Spleen (tissue), 11 donors: ENCODE data around the gene GAS6. TPM values are rescaled to one million over a fixed set of nuclear protein-coding genes. Genes with fewer than 3 reads are reported as not detected.
A peak's percentile ranks its signal among the peaks of the same experiment; 100 is the strongest.

Source experiments
- DNase-seq: peaks from one replicate; pipeline ENCODE4 v3.0.0-alpha.2; 2020
- H3K27ac ChIP-seq, 8 donors: fragments of 200-600 bp; sonication (generic) in 7 of 8; 1 replicate in 4 of 8; 2 replicates in 4 of 8; pipeline versions ENCODE4 v1.5.0 to v1.8.0; 2016 to 2021; ENCODE audit warnings: inconsistent platforms in 4 of 8, mild to moderate bottlenecking in 4 of 8, moderate library complexity in 1 of 8
- H3K27me3 ChIP-seq, 7 donors: fragments of 200-600 bp; sonication (generic) in 6 of 7; replicated peaks in 1 of 7; 1 replicate in 4 of 7; 2 replicates in 3 of 7; pipeline versions ENCODE4 v1.5.0 to v1.8.0; 2016 to 2021; ENCODE audit warnings: inconsistent platforms in 3 of 7, mild to moderate bottlenecking in 1 of 7
- H3K36me3 ChIP-seq, 6 donors: fragments of 200-600 bp; sonication (generic) in 5 of 6; 1 replicate in 4 of 6; 2 replicates in 2 of 6; pipeline versions ENCODE4 v1.5.0 to v1.8.0; 2016 to 2021; ENCODE audit warnings: inconsistent platforms in 2 of 6
- H3K4me1 ChIP-seq, 6 donors: fragments of 200-600 bp; sonication (generic) in 5 of 6; 1 replicate in 3 of 6; 2 replicates in 3 of 6; pipeline versions ENCODE4 v1.5.0 to v1.8.0; 2016 to 2021; ENCODE audit warnings: inconsistent platforms in 3 of 6
- H3K4me3 ChIP-seq, 8 donors: fragments of 200-600 bp; sonication (generic) in 7 of 8; 1 replicate in 4 of 8; 2 replicates in 4 of 8; pipeline versions ENCODE4 v1.5.0 to v1.8.0; 2016 to 2021; ENCODE audit warnings: inconsistent platforms in 4 of 8, mild to moderate bottlenecking in 4 of 8, moderate library complexity in 2 of 8
- H3K9me3 ChIP-seq, 8 donors: fragments of 200-600 bp; sonication (generic) in 7 of 8; 1 replicate in 4 of 8; 2 replicates in 4 of 8; pipeline versions ENCODE4 v1.5.0 to v1.8.0; 2016 to 2021; ENCODE audit warnings: inconsistent platforms in 4 of 8
- POLR2A ChIP-seq, 3 donors: fragments of 450-650 bp; IDR thresholded peaks; one replicate each; pipeline ENCODE4 v1.5.1; 2017; ENCODE audit warnings: antibody characterized with exemption in 3 of 3, mild to moderate bottlenecking in 1 of 3
- POLR2AphosphoS5 ChIP-seq, 3 donors: sonication (generic); formaldehyde crosslinking; IDR thresholded peaks; one replicate each; pipeline ENCODE4 v1.5.1; 2017; ENCODE audit warnings: antibody characterized with exemption in 3 of 3
- WGBS, 5 donors: extraction: QIAGEN DNeasy Blood & Tissue Kit in 3 of 5; methylation state at CpG; one replicate each; pipeline versions ENCODE4 v1.1.5 to v1.1.7; 2013 to 2018; 5-methylcytosine and 5-hydroxymethylcytosine counted together
- intact Hi-C: fragments of 100-400 bp; cut with DNase I; formaldehyde crosslinking; loops from one replicate; pipeline ENCODE4 v1.15.0; 2023; ENCODE audit warnings: low total_unique reads
- polyA plus RNA-seq, 3 donors: library from polyadenylated mRNA; stranded (reverse); fragments of 200-250 nt; gene quantifications; one replicate each; pipeline ENCODE4 v1.2.1, GENCODE V29; 2013
- total RNA-seq, 7 donors: library from RNA; depleted of rRNA in 3 of 7; stranded (reverse); fragments of >200 nt in 3 of 7; fragmentation: NEBNext Ultra II Directional in 4 of 7; extraction: Animal tissue kit (Norgen Biotek cat#: 25700) in 4 of 7; gene quantifications; one replicate each; pipeline versions ENCODE4 v1.1.0 to v1.2.1, GENCODE V29; 2016 to 2021
- TF ChIP-seq, protein P1 (sequence below), 11 experiments: fragments of 200-600 bp in 7 of 11; fragments of 450-650 bp in 4 of 11; sonication (generic) in 4 of 11; IDR thresholded peaks in 8 of 11; conservative IDR thresholded peaks in 3 of 11; 1 replicate in 7 of 11; 2 replicates in 4 of 11; pipeline versions ENCODE4 v1.4.0 to v1.8.0; 2016 to 2021; ENCODE audit warnings: antibody characterized with exemption in 11 of 11, inconsistent platforms in 4 of 11, mild to moderate bottlenecking in 1 of 11
- donor health status: healthy with polysubstance abuse.
- donor health status: DM: no; HTN: no; CAD: no; lungs with moderate emphysema.
- donor health status: DM: no; HTN: no; CAD: no.
- donor health status: Bipolar disorder and iron deficiency.
- donor health status: healthy.
- donor health status: DM: no; HTN: no; CAD: no.
- donor health status: DM: yes; HTN: yes; CAD: no.

The GAS6 gene
- total and polyA plus RNA-seq, 10 donors, result 16.7 to 54.5 (median 35.0) TPM

- no peak overlapping the region for H3K4me3 ChIP-seq
- intact Hi-C loops, result no loop called here
- no peaks in the 10 kb centered on the region for H3K9me3 ChIP-seq
- no peak for TF ChIP-seq POLR2AphosphoS5 (IDR thresholded peaks at IDR 0.05)
- 86 to 95% (median 92%) methylated on average over 7 to 33 of the region's 33 CpGs for WGBS, 5 donors
- H3K27me3 ChIP-seq, result peaks cover 0 to 9% (median 0%) of the 10 kb centered on the region in 7 donors
- peak; percentile 71 for DNase-seq
- no peak overlapping the region for H3K27ac ChIP-seq
- H3K36me3 ChIP-seq, result peaks cover 0 to 11% (median 0%) of the 10 kb centered on the region in 6 donors
- peaks cover 0 to 20% (median 10%) of the 10 kb centered on the region in 6 donors for H3K4me1 ChIP-seq
Measured at GRCh38 chr13:113801289-113801961, 62.5 kb downstream of the GAS6 start.

DNA sequence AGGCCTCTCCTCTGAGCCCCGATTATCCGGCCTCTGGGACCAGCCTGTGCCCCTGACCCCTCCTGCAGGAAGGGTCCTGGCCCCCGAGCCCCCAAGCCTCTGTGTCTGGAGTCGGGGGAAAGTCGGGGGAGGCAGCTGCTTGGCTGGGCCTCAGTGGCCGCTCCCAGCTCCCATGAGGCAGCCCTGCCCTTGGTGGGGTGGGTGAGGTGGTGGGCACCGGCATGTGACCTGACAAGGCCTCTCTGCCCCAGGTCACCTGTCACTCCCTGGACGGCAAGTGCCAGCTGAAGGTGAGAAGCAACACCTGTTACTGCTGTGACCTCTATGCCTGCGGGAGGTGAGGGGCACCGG, 63.3 kb downstream of the GAS6 start:
- TF ChIP-seq POLR2AphosphoS5 (IDR thresholded peaks at IDR 0.05), result no peak
- TF ChIP-seq POLR2A (IDR thresholded peaks at IDR 0.05), result no peak
- TF ChIP-seq, protein P1, sequence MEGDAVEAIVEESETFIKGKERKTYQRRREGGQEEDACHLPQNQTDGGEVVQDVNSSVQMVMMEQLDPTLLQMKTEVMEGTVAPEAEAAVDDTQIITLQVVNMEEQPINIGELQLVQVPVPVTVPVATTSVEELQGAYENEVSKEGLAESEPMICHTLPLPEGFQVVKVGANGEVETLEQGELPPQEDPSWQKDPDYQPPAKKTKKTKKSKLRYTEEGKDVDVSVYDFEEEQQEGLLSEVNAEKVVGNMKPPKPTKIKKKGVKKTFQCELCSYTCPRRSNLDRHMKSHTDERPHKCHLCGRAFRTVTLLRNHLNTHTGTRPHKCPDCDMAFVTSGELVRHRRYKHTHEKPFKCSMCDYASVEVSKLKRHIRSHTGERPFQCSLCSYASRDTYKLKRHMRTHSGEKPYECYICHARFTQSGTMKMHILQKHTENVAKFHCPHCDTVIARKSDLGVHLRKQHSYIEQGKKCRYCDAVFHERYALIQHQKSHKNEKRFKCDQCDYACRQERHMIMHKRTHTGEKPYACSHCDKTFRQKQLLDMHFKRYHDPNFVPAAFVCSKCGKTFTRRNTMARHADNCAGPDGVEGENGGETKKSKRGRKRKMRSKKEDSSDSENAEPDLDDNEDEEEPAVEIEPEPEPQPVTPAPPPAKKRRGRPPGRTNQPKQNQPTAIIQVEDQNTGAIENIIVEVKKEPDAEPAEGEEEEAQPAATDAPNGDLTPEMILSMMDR (IDR thresholded peaks at IDR 0.05 in 8 of 11, conservative IDR thresholded peaks at IDR 0.05 in 3 of 11), result no peak
- Histone ChIP-seq H3K36me3 (peaks cover 0 to 12% (median 0%) of the 10 kb centered on the region in 6 donors), H3K27ac (no peak overlapping the region), H3K9me3 (no peaks in the 10 kb centered on the region), H3K4me3 (no peak overlapping the region), H3K4me1 (peaks cover 0 to 20% (median 10%) of the 10 kb centered on the region in 6 donors), H3K27me3 (peaks cover 0 to 9% (median 0%) of the 10 kb centered on the region in 7 donors)
- intact Hi-C loops, result no loop called here
- DNase-seq, result peak; percentile 65
- WGBS, 5 donors, result 82 to 94% (median 84%) methylated on average over 5 to 10 of the region's 10 CpGs

DNA sequence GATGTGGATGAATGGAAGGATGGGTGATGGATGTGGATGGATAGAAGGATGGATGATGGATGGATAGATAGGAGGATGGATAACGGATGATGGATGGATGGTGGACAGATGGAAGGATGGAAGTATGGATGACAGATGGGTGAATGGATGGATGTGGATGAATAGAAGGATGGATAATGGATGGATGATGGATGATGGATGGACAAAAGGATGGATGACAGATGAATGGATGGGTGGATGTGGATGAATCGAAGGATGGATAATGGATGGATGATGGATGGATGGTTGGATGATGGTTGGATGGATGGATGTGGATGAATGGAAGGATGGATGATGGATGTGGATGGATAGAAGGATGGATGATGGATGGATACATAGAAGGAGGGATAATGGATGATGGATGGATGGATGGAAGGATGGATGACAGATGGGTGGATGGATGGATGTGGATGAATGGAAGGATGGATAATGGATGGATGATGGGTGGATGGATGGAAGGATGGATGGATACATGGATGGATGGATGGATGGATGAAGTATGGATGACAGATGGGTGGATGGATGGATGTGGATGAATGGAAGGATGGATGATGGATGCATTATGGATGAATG, 65.6 kb downstream of the GAS6 start:
- Histone ChIP-seq H3K27me3 (peaks cover 0 to 9% (median 0%) of the 10 kb centered on the region in 7 donors), H3K4me1 (peaks cover 0 to 19% (median 10%) of the 10 kb centered on the region in 6 donors), H3K9me3 (no peaks in the 10 kb centered on the region), H3K27ac (no peak overlapping the region), H3K4me3 (no peak overlapping the region), H3K36me3 (peaks cover 0 to 23% (median 0%) of the 10 kb centered on the region in 6 donors)
- 76 to 91% (median 85%) methylated on average over 2 of the region's 2 CpGs for WGBS, 5 donors
- DNase-seq, result no peak
- intact Hi-C loops, result no loop called here
- TF ChIP-seq POLR2AphosphoS5 (IDR thresholded peaks at IDR 0.05), result no peak
- no peak for TF ChIP-seq POLR2A (IDR thresholded peaks at IDR 0.05)

- peak; percentile 61 for DNase-seq
- Histone ChIP-seq H3K27me3 (peaks cover 0 to 2% (median 0%) of the 10 kb centered on the region in 7 donors), H3K4me1 (peaks cover 0 to 8% (median 3%) of the 10 kb centered on the region in 6 donors), H3K9me3 (no peaks in the 10 kb centered on the region), H3K36me3 (peaks cover 0 to 25% (median 0%) of the 10 kb centered on the region in 6 donors), H3K27ac (no peak overlapping the region), H3K4me3 (no peak overlapping the region)
- intact Hi-C loops, result no loop called here
- WGBS, 5 donors, result 91 to 96% (median 94%) methylated on average over 25 to 30 of the region's 30 CpGs
- no peak for TF ChIP-seq POLR2AphosphoS5 (IDR thresholded peaks at IDR 0.05)
- no peak for TF ChIP-seq POLR2A (IDR thresholded peaks at IDR 0.05)
- TF ChIP-seq, protein P1 (IDR thresholded peaks at IDR 0.05 in 8 of 11, conservative IDR thresholded peaks at IDR 0.05 in 3 of 11), result no peak
Measured at GRCh38 chr13:113796964-113797676, 66.8 kb downstream of the GAS6 start.
